Peyer's patch (tissue), 4 donors: ENCODE results near the gene COBL. TPM values are rescaled to one million over a fixed set of nuclear protein-coding genes. Genes with fewer than 3 reads are reported as not detected.

Experiments
- DNase-seq, 3 donors: peaks; one replicate each; pipeline ENCODE4 v3.0.0-alpha.2; 2017 to 2019
- H3K27ac ChIP-seq, 4 donors: fragments of 200-600 bp; sonication (generic); one replicate each; pipeline ENCODE4 v1.5.1; 2016 to 2019
- H3K27me3 ChIP-seq, 2 donors: fragments of 200-600 bp; sonication (generic); one replicate each; pipeline ENCODE4 v1.5.1; 2019
- H3K36me3 ChIP-seq, 3 donors: fragments of 200-600 bp; sonication (generic); one replicate each; pipeline ENCODE4 v1.5.1; 2016 to 2019
- H3K4me1 ChIP-seq, 4 donors: fragments of 200-600 bp; sonication (generic); one replicate each; pipeline ENCODE4 v1.5.1; 2016 to 2019
- H3K4me3 ChIP-seq, 4 donors: fragments of 200-600 bp; sonication (generic); 1 replicate in 3 of 4; 2 replicates in 1 of 4; pipeline ENCODE4 v1.5.1; 2016 to 2019; ENCODE audit warnings: mild to moderate bottlenecking in 1 of 4
- H3K9me3 ChIP-seq, 4 donors: fragments of 200-600 bp; sonication (generic); one replicate each; pipeline ENCODE4 v1.5.1; 2016 to 2019; ENCODE audit warnings: mild to moderate bottlenecking in 1 of 4
- POLR2A ChIP-seq, 2 donors: fragments of 450-650 bp; IDR thresholded peaks; one replicate each; pipeline ENCODE4 v1.5.1; 2017; ENCODE audit warnings: antibody characterized with exemption in 2 of 2, mild to moderate bottlenecking in 2 of 2, moderate library complexity in 2 of 2
- total RNA-seq, 4 donors: library from RNA; depleted of rRNA; stranded (reverse); fragments of >200 nt; gene quantifications; one replicate each; pipeline ENCODE4 v1.1.0, GENCODE V29; 2016
- TF ChIP-seq, protein P1 (sequence below), 6 experiments: fragments of 450-650 bp in 4 of 6; fragments of 200-600 bp in 2 of 6; sonication (generic) in 1 of 6; IDR thresholded peaks; one replicate each; pipeline ENCODE4 v1.5.1; 2017 to 2019; ENCODE audit warnings: antibody characterized with exemption in 6 of 6, mild to moderate bottlenecking in 3 of 6, moderate library complexity in 1 of 6

The COBL gene
- total RNA-seq, 4 donors from 2014 or later = 25.6 to 129 (median 116) TPM

DNA sequence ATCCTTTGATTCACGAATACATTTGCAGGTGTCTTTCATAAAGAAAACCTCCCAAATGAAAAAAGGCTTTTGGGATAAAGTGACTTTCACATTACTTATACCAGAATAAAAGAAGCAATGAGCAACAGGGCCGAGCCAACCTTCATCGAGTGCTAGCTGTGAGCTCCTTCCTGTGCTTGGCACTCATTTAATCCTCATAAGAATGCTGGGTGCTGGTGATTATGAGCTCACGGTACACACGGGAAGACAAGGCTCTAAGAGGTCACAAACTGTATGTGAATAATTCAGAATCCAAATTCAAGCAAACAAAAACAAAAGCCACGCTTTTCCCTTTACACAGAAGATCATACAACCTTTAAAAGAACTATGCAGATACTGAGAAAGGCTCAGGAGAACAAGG, 156.2 kb downstream of the COBL start:
- Histone ChIP-seq H3K4me3 (no peak overlapping the region), H3K36me3 (no peaks in the 10 kb centered on the region), H3K9me3 (no peaks in the 10 kb centered on the region), H3K27ac (no peak overlapping the region), H3K4me1 (no peaks in the 10 kb centered on the region), H3K27me3 (no peaks in the 10 kb centered on the region)
- TF ChIP-seq POLR2A (IDR thresholded peaks at IDR 0.05) = no peak
- TF ChIP-seq, protein P1, sequence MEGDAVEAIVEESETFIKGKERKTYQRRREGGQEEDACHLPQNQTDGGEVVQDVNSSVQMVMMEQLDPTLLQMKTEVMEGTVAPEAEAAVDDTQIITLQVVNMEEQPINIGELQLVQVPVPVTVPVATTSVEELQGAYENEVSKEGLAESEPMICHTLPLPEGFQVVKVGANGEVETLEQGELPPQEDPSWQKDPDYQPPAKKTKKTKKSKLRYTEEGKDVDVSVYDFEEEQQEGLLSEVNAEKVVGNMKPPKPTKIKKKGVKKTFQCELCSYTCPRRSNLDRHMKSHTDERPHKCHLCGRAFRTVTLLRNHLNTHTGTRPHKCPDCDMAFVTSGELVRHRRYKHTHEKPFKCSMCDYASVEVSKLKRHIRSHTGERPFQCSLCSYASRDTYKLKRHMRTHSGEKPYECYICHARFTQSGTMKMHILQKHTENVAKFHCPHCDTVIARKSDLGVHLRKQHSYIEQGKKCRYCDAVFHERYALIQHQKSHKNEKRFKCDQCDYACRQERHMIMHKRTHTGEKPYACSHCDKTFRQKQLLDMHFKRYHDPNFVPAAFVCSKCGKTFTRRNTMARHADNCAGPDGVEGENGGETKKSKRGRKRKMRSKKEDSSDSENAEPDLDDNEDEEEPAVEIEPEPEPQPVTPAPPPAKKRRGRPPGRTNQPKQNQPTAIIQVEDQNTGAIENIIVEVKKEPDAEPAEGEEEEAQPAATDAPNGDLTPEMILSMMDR (IDR thresholded peaks at IDR 0.05) = no peak
- no peak for DNase-seq

DNA sequence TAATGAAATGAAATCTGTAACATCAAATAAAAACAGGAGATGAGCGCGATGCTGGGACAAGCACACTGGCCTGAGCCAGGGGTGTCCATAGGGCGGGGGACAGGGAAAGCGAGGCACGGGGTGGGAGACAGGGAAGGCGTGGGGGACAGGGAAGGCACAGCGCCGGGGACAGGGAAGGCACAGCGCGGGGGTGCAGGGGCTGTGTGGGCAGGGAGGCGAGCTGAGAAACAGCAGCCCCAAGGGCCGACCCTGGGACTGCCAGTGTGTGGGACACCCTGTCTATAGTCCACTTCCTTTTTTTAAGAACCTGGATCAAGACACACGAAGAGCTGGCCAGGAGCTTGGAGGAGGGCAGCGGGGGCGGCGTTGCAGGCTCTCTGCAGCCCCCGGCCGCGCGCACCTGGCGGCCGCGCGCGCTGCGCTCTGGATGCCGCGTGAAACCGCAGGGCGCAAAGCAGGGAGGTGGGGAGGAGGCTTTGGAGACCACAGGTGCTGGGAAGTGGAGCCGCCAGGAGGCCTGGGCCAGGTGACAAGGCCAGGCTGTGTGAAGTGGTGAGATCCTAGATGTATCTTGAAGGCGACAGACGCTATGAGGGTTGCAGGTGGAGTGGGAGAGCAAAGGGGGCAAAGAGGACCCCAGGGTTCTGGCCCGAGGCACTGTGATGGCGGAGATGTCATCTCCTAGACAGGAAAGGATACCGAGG, 157.7 kb downstream of the COBL start:
- Histone ChIP-seq H3K36me3 (no peaks in the 10 kb centered on the region), H3K4me3 (no peak overlapping the region), H3K9me3 (no peaks in the 10 kb centered on the region), H3K4me1 (no peaks in the 10 kb centered on the region), H3K27ac (no peak overlapping the region), H3K27me3 (no peaks in the 10 kb centered on the region)
- no peak for DNase-seq
- TF ChIP-seq POLR2A (IDR thresholded peaks at IDR 0.05) = no peak
- TF ChIP-seq, protein P1 (IDR thresholded peaks at IDR 0.05) = no peak

DNA sequence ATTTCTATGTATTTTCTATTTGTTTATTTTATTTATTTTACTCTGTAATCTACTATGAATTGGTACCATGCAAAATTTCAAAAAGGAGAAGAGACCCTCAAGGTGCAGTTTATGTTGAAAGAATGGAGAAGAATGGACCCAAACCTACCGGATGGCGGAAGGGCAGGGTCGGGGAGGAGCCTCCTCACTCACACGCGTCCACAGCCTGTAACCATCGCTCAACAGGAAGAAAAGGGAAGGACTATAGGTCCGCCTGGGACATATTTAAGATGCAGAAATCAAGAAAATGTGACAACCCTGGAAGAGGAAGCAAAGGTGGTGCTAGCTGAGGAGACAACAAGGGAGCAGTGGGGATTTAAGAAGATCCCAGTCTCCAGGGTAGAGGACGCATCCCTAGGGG, 158.4 kb downstream of the COBL start:
- DNase-seq = no peak
- Histone ChIP-seq H3K4me3 (no peak overlapping the region), H3K9me3 (no peaks in the 10 kb centered on the region), H3K36me3 (no peaks in the 10 kb centered on the region), H3K27me3 (no peaks in the 10 kb centered on the region), H3K27ac (no peak overlapping the region), H3K4me1 (no peaks in the 10 kb centered on the region)
- TF ChIP-seq POLR2A (IDR thresholded peaks at IDR 0.05) = no peak
- TF ChIP-seq, protein P1 (IDR thresholded peaks at IDR 0.05) = no peak

DNA sequence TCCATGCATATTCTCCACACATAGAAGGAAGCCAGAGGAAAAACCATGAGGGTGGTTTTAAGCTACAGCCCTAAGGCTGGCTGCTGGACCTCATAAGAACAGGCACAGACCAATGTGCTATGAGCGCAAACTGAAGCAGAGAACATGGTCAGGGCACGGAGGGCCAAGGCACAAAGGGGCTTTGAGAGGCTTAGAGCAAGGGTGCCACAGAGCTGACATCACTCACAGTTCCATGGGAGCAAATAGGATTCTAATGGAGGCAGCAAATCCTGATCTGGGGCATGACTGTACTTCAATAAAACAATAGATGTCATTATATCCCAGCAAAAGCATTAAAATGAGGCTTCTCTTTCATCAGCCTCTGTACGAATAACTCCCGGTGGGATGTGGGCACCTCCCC, 162.4 kb downstream of the COBL start:
- Histone ChIP-seq H3K4me3 (no peak overlapping the region), H3K27ac (no peak overlapping the region), H3K4me1 (no peaks in the 10 kb centered on the region), H3K36me3 (peaks cover 0 to 5% (median 0%) of the 10 kb centered on the region in 3 donors), H3K27me3 (no peaks in the 10 kb centered on the region), H3K9me3 (peaks cover 0 to under 1% (median 0%) of the 10 kb centered on the region in 4 donors)
- no peak for TF ChIP-seq POLR2A (IDR thresholded peaks at IDR 0.05)
- TF ChIP-seq, protein P1 (IDR thresholded peaks at IDR 0.05) = no peak
- no peak for DNase-seq

DNA sequence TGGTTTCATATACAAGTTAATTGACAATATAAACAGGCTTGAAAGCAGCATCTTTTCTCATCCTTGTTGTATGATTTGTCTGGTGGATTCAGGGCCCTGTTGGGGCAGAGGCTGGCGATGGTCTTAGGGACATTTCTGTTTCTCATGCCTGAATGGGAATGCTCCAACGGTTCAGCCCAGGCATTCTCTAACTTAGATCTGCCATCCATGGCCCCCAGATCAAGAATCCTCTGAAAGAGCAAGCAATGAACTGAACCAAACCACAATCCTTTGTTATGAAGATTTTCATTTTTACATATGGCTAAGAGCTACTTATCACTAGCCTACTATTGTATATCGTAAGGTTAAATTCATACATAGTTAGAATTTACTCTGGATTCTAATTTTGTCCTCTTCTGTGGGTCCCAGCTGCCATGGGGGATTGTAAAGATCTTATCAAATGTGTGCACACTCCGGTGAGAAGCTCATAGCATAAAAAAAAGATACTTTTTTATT, 163.9 kb downstream of the COBL start:
- Histone ChIP-seq H3K4me3 (no peak overlapping the region), H3K9me3 (peaks cover 0 to 7% (median 1%) of the 10 kb centered on the region in 4 donors), H3K27me3 (no peaks in the 10 kb centered on the region), H3K27ac (no peak overlapping the region), H3K36me3 (peaks cover 0 to 12% (median 0%) of the 10 kb centered on the region in 3 donors), H3K4me1 (no peaks in the 10 kb centered on the region)
- TF ChIP-seq POLR2A (IDR thresholded peaks at IDR 0.05) = no peak
- TF ChIP-seq, protein P1 (IDR thresholded peaks at IDR 0.05) = no peak
- DNase-seq = no peak
